Spleen (tissue), 7 donors: ENCODE data around the gene TENT5A.

ENCODE experiments used
- CTCF ChIP-seq, 11 experiments: fragments of 200-600 bp in 7 of 11; fragments of 450-650 bp in 4 of 11; sonication (generic) in 4 of 11; IDR thresholded peaks in 8 of 11; conservative IDR thresholded peaks in 3 of 11; 1 replicate in 7 of 11; 2 replicates in 4 of 11; pipeline versions ENCODE4 v1.4.0 to v1.8.0; 2016 to 2021; ENCODE audit warnings: antibody characterized with exemption in 11 of 11, inconsistent platforms in 4 of 11, mild to moderate bottlenecking in 1 of 11
- POLR2A ChIP-seq, 3 donors: fragments of 450-650 bp; IDR thresholded peaks; one replicate each; pipeline ENCODE4 v1.5.1; 2017; ENCODE audit warnings: antibody characterized with exemption in 3 of 3, mild to moderate bottlenecking in 1 of 3
- donor health status: DM: no; HTN: no; CAD: no; lungs with moderate emphysema.
- donor health status: DM: no; HTN: no; CAD: no.
- donor health status: DM: no; HTN: no; CAD: no.

- no peak for TF ChIP-seq CTCF (IDR thresholded peaks at IDR 0.05 in 8 of 11, conservative IDR thresholded peaks at IDR 0.05 in 3 of 11)
- no peak for TF ChIP-seq POLR2A (IDR thresholded peaks at IDR 0.05)
Observed at GRCh38 chr6:81749707-81750106, 2.8 kb downstream of the TENT5A start.
